Muscle of back (tissue), 11 donors: Measurements from ENCODE around the gene LKAAEAR1. TPM values are rescaled to one million over a fixed set of nuclear protein-coding genes. Genes with fewer than 3 reads are reported as not detected.
A peak's percentile ranks its signal among the peaks of the same experiment; 100 is the strongest.

ENCODE experiments used
- DNase-seq, 3 donors: peaks; one replicate each; pipeline versions ENCODE4 v3.0.0 to v3.0.0-alpha.2; 2013
- polyA plus RNA-seq, 10 donors: library from polyadenylated mRNA; unstranded; fragments of 120-200 nt; gene quantifications; one replicate each; pipeline ENCODE4 v1.2.1, GENCODE V29; 2013; ENCODE audit not compliant: insufficient read length in 10 of 10

Gene LKAAEAR1
- polyA plus RNA-seq, 10 donors = 0.16 to 0.38 (median 0.23) TPM; not detected in 7

DNA sequence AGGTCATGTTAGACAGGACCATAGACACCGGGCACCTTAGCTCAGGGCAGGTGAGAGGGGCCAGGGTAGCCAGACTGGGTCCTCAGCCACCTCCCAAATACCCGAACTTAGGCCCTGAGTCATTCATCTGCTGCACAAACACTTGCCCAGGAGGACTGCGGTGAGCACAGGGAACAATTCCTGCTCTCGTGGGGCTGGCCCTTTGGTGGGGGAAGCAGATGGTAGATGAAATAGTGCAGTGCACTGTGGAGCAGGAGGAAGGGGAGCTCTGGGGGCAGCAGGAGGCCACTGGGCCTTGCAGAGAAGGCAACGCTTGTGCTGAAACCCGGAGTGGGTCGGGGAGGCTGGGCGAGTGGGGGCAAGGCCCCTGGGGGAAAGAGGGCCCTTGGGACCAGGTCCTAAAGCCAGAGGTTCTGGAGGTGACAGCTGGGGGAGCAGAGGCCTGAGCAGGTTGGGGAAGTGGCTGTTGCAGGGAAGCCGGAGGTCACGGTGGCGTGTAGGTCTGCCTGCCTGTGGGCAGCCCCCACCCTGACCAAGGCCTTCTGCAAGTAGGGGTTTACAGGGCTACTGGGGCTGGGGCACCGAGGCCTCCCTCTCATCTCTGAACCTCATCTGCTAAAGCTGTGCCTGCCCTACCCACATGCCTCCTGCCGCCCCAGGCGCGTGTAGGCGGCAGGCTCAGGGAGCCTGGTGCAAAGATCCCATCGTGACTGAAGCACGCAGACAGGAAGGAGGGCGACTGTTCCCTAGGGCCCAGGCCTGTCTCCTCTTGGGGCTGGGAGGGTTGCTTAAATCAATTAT, 27.8 kb upstream of the LKAAEAR1 start:
- no peak for DNase-seq

DNA sequence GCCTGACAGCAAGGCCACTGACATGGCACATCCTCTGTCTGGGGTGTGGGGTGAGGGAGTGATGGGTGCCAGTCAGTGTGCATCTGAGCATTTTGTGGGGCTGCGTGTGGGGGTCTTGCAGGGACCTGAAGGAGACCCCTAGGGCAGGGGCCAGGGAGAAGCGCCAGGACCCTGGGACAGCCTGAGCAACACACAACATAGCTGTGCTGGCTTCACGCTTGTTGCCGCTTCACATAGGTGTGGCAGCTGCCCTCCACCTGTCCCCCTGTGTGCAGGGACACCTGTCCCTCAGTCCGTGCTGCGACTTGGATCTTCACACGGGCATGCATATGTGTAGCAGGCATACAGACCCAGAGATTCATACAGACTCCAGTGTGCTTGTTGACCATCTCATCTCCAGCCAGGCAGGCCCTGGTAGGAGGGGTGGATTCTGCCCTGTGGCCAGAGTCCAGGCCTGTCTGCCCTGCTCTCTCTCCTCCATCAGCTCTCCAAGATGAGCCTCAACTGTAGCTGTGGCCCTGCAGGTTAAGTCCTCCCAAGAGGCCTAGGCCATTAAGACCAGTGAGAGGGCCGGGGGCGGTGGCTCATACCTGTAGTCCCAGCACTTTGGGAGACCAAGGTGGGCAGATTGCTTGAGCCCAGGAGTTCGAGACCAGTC, 26.3 kb upstream of the LKAAEAR1 start:
- no peak for DNase-seq

DNA sequence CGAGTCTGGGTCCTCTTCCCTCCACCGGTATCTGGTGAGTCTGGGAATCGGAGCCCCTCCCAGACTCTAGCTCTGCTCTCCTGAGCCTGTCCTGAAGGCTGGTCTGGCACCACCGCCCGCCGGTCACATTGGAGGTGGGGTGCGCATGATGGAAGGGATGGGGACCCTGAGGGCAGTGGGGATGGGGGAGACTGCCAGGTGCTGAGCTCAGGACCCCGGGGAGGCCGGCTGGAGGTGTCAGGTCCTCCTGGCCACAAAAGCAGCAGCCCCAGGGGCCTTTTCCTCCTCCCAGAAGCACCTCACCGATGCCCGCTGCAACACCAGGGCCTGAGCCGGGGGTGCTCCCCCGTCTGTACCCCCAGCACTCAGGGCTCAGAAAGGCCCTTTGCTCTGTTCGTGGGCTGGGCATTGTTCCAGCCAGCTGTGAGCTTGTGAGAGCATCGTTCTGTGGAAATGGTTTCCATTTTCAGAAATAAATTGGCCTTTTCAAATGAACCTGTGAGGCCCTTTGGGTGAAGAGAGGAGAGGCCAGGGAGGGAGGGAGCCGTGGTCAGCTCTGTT, 25.7 kb upstream of the LKAAEAR1 start:
- DNase-seq = peak in 2 of 3 donors; percentile 23 to 55

DNA sequence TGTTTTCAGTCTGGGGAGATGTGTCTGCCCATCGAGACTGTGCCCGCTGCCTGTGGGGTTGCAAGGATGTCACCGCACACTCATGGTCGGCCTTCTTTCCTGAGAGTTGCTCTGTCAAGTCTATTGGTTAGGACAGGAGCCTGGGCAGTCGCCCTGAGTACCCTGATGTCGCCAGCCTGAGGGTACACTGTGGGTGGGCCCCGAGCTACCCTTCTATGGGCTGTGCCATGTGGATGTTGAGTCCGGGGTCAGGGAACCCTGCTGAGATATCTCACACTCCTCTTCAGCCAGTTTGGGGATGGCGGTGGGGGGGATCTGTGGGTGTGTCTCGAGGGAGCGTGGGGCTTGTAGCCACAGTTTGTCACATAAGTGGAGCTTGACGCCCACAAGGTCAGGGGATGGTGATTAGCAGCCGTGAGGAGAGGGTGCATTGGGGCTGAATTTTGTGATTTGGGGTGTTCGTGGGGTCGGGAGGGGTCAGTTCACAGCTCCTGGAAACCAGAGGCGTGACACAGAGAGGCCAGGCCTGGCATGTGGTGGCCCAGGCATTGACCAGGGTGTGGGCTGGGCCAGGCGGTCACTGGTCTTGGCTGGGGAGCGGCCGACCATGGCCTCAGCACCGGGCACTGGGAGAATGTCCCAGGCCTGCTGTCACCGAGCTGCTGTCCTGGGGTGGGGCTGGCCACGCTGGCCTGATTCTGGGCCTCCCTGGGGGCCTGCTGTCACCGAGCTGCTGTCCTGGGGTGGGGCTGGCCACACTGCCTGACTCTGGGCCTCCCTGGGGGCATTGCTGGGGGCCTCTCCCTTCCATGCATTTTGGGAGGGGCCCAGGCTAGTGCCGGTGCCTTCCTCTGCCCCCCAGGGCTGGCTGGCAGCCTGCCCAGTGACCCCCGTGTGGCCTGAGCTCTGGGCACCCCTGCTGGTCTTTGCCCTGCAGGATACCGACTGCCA, 24.8 kb upstream of the LKAAEAR1 start:
- no peak for DNase-seq

DNA sequence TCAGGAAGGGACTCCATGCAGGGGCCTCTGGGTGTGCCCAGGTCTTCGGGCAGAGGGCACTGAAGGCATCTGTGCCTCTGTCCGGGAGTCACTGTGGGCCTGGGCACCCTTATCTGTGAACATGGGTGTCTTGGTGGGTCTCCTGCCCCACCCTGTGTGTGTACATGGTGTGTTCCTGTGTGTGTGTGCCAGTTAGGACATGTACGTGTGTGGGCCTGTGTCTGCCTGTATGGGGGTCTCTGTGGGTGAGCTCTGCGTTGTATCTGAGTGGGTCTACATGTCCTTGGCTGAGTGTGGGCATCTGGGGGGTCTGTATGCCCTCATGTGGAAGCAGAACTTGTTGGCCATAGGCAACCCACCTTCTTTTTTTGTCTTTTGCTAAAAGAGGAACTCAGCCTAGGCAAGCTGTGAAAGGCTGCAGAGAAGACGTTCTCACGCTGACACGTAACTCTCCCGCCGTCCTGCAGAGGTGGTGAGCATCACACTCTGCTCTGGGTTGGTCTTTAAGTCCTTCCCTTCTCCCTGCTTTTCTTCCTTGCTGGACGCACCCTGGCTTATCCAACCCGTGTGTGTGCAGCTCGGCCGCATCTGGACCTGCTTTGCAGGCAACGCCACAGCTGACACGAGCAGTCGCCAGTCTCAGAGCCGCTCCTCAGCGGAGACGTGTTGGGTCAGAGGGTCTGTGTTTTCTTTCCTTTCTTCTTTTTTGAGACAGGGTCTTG, 23.7 kb upstream of the LKAAEAR1 start:
- no peak for DNase-seq

DNA sequence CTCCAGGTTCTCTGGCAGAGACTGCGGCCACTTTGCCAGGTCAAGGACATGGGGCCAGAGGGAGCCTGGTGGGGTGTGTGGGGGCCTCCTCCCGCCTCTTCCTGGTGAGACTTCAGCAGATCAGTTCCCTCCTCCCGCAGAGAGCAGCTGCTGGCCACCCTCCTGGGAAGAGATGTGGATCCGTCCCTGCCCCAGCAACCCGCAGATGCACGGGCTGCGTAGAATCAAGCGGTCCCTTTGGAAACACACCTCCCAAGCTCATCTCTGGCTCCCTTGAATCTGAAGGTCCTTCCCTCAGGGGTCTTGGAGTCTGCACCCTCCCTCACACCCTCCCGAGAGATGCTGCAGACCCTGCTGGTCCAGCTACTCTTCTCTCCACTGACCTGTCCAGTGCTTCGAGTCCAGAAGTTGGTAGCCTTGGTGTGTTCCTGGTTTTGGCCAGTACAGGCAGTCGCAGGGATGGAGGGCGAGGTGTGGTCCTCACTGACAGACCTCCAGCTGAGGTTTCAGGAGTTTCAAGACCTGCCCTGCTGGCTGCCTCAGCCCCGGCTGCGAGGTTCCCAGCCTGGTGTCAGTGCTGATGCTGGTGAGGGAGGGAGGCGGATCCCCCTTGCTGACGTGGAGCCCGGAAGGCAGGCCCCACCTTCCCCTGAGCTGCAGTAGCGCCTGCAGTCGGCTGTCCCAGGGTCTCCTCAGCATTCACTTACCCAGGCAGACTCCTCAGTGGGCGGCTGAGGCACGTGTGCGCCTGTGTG, 23.0 kb upstream of the LKAAEAR1 start, which contains the start of gene NPBWR2:
Gene NPBWR2 (minus strand): TSS at position 585 of the 755 bp plus-strand sequence. CDS start 734 bp downstream, outside the sequence.
- peak in 1 of 3 donors; percentile 35 for DNase-seq

DNA sequence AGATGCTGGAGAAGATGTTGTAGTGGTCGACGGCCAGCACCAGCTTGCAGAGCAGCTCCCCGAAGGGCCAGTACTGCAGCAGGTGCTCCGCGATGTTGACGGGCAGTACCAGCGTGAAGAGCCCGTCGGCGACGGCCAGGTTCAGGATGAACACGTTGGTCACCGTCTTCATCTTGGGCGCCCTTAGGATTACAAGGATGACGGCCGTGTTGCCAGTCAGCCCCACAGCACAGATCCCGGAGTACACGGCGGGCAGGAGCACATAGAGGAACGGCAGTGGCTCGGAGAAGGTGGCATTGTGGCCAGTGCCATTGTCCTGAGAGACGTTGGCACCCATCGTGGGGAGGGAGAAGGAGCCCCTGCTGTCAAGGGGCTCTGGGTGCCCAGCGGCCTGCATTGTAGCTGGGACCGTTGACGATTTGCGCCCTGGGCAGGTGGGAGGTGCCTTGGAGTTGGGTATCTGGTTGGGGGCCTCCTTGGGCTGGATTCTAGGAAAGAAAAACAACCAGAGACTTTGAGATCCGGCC, 22.3 kb upstream of the LKAAEAR1 start:
- DNase-seq = no peak

DNA sequence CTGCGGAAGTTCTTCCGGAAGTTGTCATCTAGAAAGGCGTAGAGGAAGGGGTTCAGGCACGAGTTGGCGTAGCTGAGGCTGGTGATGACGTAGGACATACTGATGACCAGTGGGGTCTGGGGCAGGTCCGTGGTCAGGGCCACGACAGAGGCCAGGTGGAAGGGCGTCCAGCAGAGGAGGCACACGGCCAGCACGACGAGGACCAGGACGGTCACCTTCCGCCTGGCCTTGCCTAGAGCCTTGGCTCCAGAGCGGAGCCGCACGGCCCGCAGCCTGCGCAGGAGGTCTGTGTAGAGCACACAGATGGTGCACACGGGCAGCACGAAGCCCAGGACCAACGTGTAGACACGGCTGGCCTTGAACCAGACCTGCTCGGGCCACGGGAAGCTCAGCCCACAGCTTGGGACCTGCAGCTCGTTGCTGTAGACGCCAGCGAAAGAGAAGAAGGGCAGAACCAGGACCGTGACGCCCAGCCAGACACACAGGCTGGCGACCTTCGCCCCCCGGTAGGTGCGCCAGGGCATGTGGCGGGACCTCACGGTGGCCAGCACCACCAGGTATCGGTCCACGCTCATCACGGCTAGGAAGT, 21.7 kb upstream of the LKAAEAR1 start:
- no peak for DNase-seq

DNA sequence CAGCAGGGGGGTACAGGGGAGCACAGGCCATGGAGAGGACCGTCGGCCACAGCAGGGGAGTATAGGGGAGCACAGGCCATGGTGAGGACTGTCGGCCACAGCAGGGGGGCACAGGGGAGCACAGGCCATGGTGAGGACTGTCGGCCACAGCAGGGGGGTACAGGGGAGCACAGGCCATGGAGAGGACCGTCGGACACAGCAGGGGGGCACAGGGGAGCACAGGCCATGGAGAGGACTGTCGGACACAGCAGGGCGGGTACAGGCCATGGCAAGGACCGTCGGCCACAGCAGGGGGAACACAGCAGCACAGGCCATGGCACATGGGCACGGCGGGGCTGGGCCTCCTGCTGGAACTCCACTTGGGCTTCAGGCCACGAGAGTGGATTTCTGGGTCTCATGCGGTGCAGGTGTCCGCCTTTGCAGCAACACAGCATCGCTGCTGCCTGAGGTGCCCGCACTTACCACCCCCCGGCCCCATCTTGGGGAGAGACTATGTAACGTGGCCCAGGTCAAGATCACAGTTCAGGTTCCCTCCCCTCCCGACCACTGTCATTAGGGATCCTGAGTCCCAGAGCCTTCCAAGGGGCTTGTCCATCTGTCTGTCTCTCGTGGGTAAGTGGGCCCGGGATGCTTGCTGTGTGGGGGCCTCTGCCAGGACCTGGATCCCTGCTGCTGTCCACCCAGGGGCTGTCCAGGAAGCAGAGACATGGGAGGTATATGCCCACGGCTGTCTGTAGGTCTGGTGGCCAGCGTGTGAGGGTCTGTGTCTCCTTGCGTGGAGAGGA, 20.7 kb upstream of the LKAAEAR1 start:
- no peak for DNase-seq

DNA sequence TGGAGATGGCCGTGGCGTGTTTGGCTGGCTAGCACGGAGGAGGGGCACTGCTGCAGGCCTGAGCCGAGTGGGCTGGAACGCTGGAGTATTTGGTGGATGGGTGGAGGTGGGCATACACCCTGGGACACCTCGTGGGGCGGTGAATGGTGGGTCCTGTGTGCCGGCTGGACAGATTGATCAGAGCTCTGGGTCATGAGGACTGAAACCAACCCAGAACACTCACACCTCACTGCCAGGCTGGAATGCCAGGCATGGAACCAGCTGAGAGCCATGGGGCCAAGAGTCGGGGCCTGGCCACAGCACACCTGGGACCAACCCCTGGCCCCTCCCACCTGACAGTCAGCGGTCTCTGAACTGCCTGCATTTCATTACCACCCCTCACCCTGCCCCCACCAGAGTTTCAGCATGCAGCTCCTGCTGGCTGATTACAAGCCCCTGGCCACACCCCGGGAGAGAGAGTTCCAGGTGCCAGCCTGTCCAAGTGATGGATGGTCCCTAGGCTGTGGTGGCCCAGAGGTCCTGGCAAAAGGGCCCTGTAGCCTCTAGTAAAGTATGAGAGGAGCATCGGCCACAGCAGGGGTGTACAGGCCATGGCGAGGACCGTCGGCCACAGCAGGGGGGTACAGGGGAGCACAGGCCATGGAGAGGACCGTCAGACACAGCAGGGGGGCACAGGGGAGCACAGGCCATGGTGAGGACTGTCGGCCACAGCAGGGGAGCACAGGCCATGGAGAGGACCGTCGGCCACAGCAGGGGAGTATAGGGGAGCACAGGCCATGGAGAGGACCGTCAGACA, 19.9 kb upstream of the LKAAEAR1 start:
- no peak for DNase-seq

DNA sequence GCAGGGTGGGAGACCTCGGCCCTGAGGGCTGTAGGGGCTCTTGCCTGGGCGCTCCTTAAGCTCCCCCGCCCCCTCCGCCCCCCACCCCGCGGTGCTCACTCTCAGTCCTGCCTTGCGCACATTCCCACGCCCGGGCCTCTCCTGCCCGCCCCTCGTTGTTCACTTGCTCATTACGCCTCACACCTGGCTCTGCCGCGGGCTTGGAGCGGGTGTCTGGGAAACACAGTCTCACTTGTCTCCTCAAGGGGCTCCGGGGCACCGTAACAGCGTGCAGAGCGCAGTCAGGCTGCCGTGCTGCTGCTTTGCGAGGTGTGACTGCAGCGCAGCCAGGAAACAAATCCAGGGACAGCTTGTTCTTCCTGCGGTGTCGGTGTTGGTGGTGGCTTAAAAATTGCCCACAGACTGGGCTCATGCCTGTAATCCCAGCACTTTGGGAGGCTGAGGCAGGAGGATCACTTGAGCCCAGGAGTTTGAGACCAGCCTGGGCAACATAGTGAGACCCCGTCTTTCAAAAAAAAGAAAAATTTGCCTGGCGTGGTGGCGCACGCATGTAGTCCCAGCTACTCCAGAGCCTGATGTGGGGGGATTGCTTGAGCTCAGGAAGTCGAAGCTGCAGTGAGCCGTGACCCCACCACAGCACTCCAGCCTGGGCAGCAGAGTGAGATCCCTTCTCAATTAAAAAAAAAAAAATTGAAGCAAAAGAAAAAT, 18.6 kb upstream of the LKAAEAR1 start:
- DNase-seq = no peak

DNA sequence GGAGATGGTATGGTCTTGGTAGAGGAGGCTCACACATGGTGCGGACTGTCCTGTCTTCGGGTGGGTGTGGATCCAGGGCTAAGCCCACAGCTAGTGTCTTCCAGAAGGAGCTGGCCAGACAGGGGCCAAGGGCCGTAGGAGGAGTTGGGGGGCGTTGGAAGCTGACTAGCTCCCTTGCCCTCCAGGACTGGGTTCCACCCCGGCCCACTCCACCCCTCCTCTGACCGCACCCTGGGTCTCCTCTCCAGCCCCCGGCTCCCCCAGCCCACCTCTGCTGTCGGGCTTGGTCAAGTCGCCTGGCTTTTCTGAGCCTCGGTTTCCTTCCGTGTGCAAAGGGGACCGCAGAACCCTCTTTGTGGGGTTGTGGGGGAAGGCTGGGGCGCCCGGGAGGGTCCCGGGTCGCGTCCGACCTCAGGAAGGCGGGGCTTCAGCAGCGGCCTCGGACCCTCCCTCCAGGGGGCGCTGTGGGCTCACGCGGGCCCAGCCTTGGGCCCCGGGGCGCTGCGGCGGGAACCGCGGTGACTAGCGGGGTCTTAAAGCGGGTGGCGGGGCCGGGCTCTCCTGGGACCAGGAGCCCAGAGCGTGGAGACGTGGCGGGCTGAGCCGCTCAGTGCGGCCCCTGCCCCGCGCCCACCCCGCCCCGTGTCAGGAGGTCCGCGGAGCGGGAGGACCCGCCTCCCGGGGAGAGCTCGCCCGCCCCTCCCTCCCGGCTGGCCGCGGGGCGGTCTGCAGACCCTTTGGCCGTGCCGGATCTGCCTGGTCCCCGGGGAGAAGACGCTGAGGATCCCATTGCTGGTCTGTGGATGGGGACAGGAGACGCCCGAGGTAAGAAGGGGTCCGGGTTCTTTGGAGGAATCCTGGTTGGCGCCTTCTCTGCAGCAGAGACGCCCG, 17.8 kb upstream of the LKAAEAR1 start:
- no peak for DNase-seq

DNA sequence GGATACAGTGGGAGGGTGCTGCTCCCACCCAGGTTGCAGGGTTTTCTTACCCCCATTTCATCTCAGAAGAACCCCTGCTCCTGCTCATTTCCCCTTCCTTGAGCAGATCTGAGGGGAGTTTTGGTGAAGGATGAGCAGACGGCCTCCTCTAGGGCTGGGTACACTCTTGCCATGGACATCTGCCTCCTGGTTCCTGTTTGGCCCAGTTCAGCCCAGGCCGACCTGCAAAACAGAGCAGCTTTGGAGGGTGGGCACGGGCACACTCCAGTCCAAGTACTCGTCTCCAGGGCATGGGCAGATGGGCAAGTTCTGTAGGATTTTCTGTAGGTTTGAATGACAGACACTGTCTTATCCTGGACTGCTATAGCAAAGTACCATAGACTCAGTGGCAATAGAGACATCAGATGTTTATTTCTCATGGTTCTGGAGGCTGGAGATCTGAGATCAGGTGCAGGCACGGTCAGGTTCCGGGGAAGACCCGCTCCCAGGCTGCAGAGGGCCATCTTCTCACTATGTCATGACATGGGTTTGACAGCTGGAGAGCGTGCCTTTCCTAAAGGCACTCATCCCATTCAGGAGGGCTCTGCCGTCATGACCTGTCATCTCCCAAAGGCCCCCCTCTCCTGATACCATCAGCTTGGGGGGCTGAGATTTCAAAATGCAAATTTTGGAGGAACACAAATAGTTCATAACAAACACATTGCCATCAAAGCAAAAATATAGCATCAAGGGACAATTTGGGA, 16.9 kb upstream of the LKAAEAR1 start:
- DNase-seq = no peak

DNA sequence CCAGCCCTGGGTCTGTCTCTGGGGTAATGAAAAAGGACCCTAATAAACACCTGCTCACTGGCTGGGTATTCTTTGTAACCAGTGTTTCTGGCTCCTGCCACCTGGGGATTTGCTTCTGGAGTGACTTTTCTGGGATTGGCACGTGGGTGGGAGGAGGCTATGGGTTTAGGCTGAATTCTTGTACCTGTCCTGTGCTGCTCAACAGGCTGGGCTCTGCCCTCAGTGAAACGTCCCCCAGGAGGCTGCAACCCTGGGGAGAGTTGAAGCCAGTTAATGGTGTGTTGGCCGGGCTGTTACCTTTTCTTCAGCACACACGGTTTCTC, 16.3 kb upstream of the LKAAEAR1 start:
- no peak for DNase-seq

DNA sequence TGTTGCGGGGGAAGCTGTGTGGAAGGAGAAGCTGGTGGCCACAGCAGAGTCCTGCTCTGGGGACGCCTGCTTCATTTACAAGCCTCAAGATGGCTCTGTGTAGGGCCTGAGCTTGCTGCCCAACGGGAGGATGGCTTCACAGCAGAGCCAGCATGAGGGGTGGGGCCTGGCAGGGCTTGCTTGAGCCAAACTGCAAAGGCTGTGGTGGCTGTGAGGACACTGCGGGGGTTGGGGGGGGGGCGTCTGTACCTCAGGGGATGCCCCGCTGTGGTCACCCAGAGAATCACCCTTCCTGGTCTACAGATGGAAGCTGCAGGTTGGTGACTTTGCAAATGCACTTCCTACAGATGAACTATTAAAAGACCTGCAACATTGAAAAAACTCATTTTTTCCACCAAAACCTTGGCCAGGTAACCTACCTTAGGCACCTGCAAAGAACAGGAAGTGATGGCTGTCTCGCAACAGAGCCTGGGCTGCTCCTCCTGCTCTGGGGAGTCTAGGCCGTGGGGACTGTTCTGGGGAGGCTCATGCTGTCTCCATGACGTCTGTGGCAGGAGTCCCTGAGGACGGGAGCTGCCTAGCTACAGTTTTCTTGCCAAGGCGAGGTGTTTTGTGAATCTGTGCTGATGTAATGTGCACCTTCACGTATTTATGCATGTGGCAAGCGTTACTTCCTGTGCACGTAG, 15.8 kb upstream of the LKAAEAR1 start:
- DNase-seq = no peak
